ENCODE measurements around the gene PI4KB. TPM values are rescaled to one million over a fixed set of nuclear protein-coding genes. Genes with fewer than 3 reads are reported as not detected.

Gene PI4KB
- total RNA-seq, 2 donors from 2014 or later, result 64.8 to 71.4 TPM

GRCh38 chr1:151312411-151312810, 14.8 kb downstream of the PI4KB start:
- Mint-ChIP-seq H3K9me3 (no peaks in the 10 kb centered on the region), H3K27me3 (ENCODE audit: low read depth) (no peaks in the 10 kb centered on the region), H3K36me3 (ENCODE audit: insufficient read depth in 2 of 2) (peaks cover 2 to 5% of the 10 kb centered on the region in 2 donors), H3K4me1 (ENCODE audit: low read depth) (peaks cover 48% of the 10 kb centered on the region), H3K27ac (peak overlapping the region; percentile 98), H3K4me3 (peak overlapping the region; percentile 67 to 72)
- DNase-seq, result no peak
- ATAC-seq (replicated peaks in 1 of 2), result no peak

- DNase-seq (peak; percentile 85 to 92), ATAC-seq (replicated peaks in 1 of 2) (peak; percentile 100)
- no peaks in the 10 kb centered on the region for H3K27me3 Mint-ChIP-seq (ENCODE audit: low read depth)
- H3K27ac Mint-ChIP-seq, result peak overlapping the region; percentile 98
- peaks cover 48% of the 10 kb centered on the region for H3K4me1 Mint-ChIP-seq (ENCODE audit: low read depth)
- no peaks in the 10 kb centered on the region for H3K9me3 Mint-ChIP-seq
- peak overlapping the region; percentile 67 to 72 for H3K4me3 Mint-ChIP-seq
- peaks cover 2 to 8% of the 10 kb centered on the region in 2 donors for H3K36me3 Mint-ChIP-seq (ENCODE audit: insufficient read depth in 2 of 2)
Measured at GRCh38 chr1:151311589-151312331, 15.5 kb downstream of the PI4KB start.

- Mint-ChIP-seq H3K27ac (peak overlapping the region; percentile 98), H3K27me3 (ENCODE audit: low read depth) (no peaks in the 10 kb centered on the region)
Measured at GRCh38 chr1:151311011-151311410, 16.2 kb downstream of the PI4KB start.

GRCh38 chr1:151309811-151310323, 17.3 kb downstream of the PI4KB start:
- Mint-ChIP-seq H3K9me3 (no peaks in the 10 kb centered on the region), H3K27me3 (ENCODE audit: low read depth) (no peaks in the 10 kb centered on the region), H3K4me1 (ENCODE audit: low read depth) (peaks cover 41% of the 10 kb centered on the region), H3K4me3 (no peak overlapping the region), H3K36me3 (ENCODE audit: insufficient read depth in 2 of 2) (peaks cover 12 to 24% of the 10 kb centered on the region in 2 donors), H3K27ac (peak overlapping the region; percentile 14)
- DNase-seq (no peak), ATAC-seq (replicated peaks in 1 of 2) (no peak)

More at GRCh38 chr1:151311011-151311410, 16.2 kb downstream of the PI4KB start:
- no peak for DNase-seq
- Mint-ChIP-seq H3K9me3 (no peaks in the 10 kb centered on the region), H3K4me1 (ENCODE audit: low read depth) (peaks cover 48% of the 10 kb centered on the region), H3K4me3 (peak overlapping the region in 1 of 2 donors; percentile 67), H3K36me3 (ENCODE audit: insufficient read depth in 2 of 2) (peaks cover 5 to 12% of the 10 kb centered on the region in 2 donors)
- no peak for ATAC-seq (replicated peaks in 1 of 2)

- H3K4me3 Mint-ChIP-seq, result no peak overlapping the region
- H3K27me3 Mint-ChIP-seq (ENCODE audit: low read depth), result no peaks in the 10 kb centered on the region
- H3K36me3 Mint-ChIP-seq (ENCODE audit: insufficient read depth in 2 of 2), result peaks cover 14 to 21% of the 10 kb centered on the region in 2 donors
- no peak for ATAC-seq (replicated peaks in 1 of 2)
- H3K4me1 Mint-ChIP-seq (ENCODE audit: low read depth), result no peaks in the 10 kb centered on the region
- no peaks in the 10 kb centered on the region for H3K9me3 Mint-ChIP-seq
- no peak overlapping the region for H3K27ac Mint-ChIP-seq
- DNase-seq, result no peak
Measured at GRCh38 chr1:151294742-151295462, 32.3 kb downstream of the PI4KB start.

GRCh38 chr1:151293093-151293492, 34.1 kb downstream of the PI4KB start:
- ATAC-seq (replicated peaks in 1 of 2), result no peak
- Mint-ChIP-seq H3K4me1 (ENCODE audit: low read depth) (peaks cover 14% of the 10 kb centered on the region), H3K27ac (peak overlapping the region; percentile 29), H3K9me3 (no peaks in the 10 kb centered on the region), H3K36me3 (ENCODE audit: insufficient read depth in 2 of 2) (peaks cover 8 to 11% of the 10 kb centered on the region in 2 donors), H3K4me3 (no peak overlapping the region), H3K27me3 (ENCODE audit: low read depth) (no peaks in the 10 kb centered on the region)
- no peak for DNase-seq

GRCh38 chr1:151292207-151293030, 34.8 kb downstream of the PI4KB start:
- no peaks in the 10 kb centered on the region for H3K27me3 Mint-ChIP-seq (ENCODE audit: low read depth)
- peaks cover 14% of the 10 kb centered on the region for H3K4me1 Mint-ChIP-seq (ENCODE audit: low read depth)
- no peaks in the 10 kb centered on the region for H3K9me3 Mint-ChIP-seq
- peaks cover 7 to 8% of the 10 kb centered on the region in 2 donors for H3K36me3 Mint-ChIP-seq (ENCODE audit: insufficient read depth in 2 of 2)
- DNase-seq (no peak), ATAC-seq (replicated peaks in 1 of 2) (no peak)
- H3K27ac Mint-ChIP-seq, result peak overlapping the region; percentile 29
- H3K4me3 Mint-ChIP-seq, result no peak overlapping the region

- no peak overlapping the region for H3K4me3 Mint-ChIP-seq
- ATAC-seq (replicated peaks in 1 of 2) (no peak), DNase-seq (no peak)
- H3K27ac Mint-ChIP-seq, result no peak overlapping the region
- H3K36me3 Mint-ChIP-seq (ENCODE audit: insufficient read depth in 2 of 2), result peaks cover 7 to 10% of the 10 kb centered on the region in 2 donors
- H3K4me1 Mint-ChIP-seq (ENCODE audit: low read depth), result peaks cover 20% of the 10 kb centered on the region
- H3K27me3 Mint-ChIP-seq (ENCODE audit: low read depth), result no peaks in the 10 kb centered on the region
- H3K9me3 Mint-ChIP-seq, result no peaks in the 10 kb centered on the region
Measured at GRCh38 chr1:151290709-151291303, 36.4 kb downstream of the PI4KB start.

GRCh38 chr1:151289991-151290708, 37.1 kb downstream of the PI4KB start:
- Mint-ChIP-seq H3K36me3 (ENCODE audit: insufficient read depth in 2 of 2) (peaks cover 7 to 11% of the 10 kb centered on the region in 2 donors), H3K27me3 (ENCODE audit: low read depth) (no peaks in the 10 kb centered on the region), H3K4me3 (no peak overlapping the region), H3K4me1 (ENCODE audit: low read depth) (peaks cover 25% of the 10 kb centered on the region), H3K9me3 (no peaks in the 10 kb centered on the region), H3K27ac (peak overlapping the region; percentile 71)
- DNase-seq, result no peak
- ATAC-seq (replicated peaks in 1 of 2), result no peak

GRCh38 chr1:151289080-151289935, 37.9 kb downstream of the PI4KB start:
- Mint-ChIP-seq H3K4me3 (no peak overlapping the region), H3K36me3 (ENCODE audit: insufficient read depth in 2 of 2) (peaks cover 7 to 11% of the 10 kb centered on the region in 2 donors), H3K4me1 (ENCODE audit: low read depth) (peaks cover 33% of the 10 kb centered on the region), H3K27ac (peak overlapping the region; percentile 34), H3K9me3 (no peaks in the 10 kb centered on the region), H3K27me3 (ENCODE audit: low read depth) (no peaks in the 10 kb centered on the region)
- ATAC-seq (replicated peaks in 1 of 2) (peak in 1 of 2 donors; percentile 8), DNase-seq (no peak)

- Mint-ChIP-seq H3K36me3 (ENCODE audit: insufficient read depth in 2 of 2) (peaks cover 7 to 11% of the 10 kb centered on the region in 2 donors), H3K4me1 (ENCODE audit: low read depth) (peaks cover 42% of the 10 kb centered on the region), H3K9me3 (no peaks in the 10 kb centered on the region), H3K4me3 (no peak overlapping the region), H3K27me3 (ENCODE audit: low read depth) (no peaks in the 10 kb centered on the region), H3K27ac (no peak overlapping the region)
- no peak for DNase-seq
- ATAC-seq (replicated peaks in 1 of 2), result no peak
Measured at GRCh38 chr1:151288502-151288901, 38.7 kb downstream of the PI4KB start.

Data from activated T-cell treated with anti-CD3 and anti-CD28 coated beads, Interleukin-2, amount 50 U/mL, for 72 hours (primary cell).